Activated CD4-positive, CD25-positive, alpha-beta regulatory T cell (primary cell): ENCODE data around the gene WDR53.
"Not testable (repeated sequence)": the region's sequence is repeated elsewhere in the genome, so short reads cannot be mapped to it uniquely, and the experiment has no call there.

Experiments used
- DNase-seq, 4 experiments: peaks; one replicate each; lab custom pipeline; 2025; lab: John Stamatoyannopoulos, UW

The WDR53 gene

DNA sequence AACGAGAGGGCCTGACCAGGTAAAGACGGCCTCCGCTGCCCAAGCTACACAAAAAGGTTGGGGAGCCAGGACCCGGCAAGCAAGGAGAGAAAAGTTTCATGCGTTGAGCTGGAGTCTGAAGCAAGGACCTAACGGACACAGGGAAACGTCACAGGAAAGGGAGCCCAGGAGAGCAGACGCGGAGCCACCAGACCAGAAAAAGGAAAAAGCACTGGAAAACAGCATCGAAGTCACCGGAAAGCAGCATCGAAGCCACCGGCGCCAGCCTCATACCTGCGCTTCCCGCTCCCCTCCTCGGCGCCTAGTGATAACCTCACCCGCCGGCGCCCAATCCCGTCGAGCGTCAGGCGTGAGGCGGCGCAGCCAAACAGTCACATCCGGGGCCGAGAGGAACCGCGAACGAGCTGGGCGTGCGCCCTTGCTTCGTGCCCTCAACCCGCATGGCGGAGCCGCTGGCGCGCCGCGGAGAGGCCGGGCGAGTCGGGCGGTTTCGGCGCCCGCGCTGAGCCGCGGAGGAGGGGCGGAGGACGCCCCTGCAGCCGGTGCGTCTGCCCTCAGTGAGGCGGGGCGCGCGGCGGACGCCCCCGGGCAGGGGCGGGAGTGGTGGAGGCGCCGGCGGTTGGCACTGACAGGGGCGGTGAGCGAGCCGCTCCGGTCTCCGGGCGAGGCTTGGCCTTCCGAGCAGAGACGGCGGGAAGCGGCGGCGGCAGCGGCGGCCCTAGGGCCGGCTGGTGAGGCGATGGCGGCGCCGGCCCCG, at the start of gene WDR53, which contains the start of gene FBXO45:
WDR53 (minus strand) TSS at position 309 of the 757 bp plus-strand sequence. CDS start 7,079 bp downstream, outside the sequence.
FBXO45 (plus strand) TSS at position 415 of the 757 bp plus-strand sequence; CDS start at position 740, 325 bp downstream.
- peak; percentile 86 to 93 (median 90) for DNase-seq

DNA sequence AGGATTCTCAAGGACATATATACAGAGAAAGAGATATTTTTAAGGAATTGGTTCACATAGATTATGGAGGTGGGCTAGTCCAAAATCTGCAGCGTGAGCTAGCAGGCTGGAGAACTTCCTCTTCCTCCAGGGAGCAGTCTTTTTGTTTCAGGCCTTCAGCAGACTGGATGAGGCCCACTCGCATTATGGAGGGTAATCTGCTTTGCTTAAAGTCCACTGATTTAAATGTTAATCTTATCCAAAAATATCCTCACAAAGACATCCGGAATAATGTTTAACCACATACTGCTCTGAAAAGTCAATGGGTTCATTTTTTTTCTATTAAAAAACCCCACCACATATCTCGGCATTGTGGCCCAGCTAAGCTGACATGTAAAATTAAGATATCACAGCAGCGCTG, 48.9 kb upstream of the WDR53 start:
- DNase-seq = no peak

GRCh38 chr3:196615234-196615633, 46.9 kb upstream of the WDR53 start:
- DNase-seq = not testable (repeated sequence)

- DNase-seq = no peak
These were observed 43.6 kb upstream of the WDR53 start for GRCh38 chr3:196611761-196612483.

- DNase-seq = no peak
These were observed 41.6 kb upstream of the WDR53 start for GRCh38 chr3:196609805-196610515.

DNA sequence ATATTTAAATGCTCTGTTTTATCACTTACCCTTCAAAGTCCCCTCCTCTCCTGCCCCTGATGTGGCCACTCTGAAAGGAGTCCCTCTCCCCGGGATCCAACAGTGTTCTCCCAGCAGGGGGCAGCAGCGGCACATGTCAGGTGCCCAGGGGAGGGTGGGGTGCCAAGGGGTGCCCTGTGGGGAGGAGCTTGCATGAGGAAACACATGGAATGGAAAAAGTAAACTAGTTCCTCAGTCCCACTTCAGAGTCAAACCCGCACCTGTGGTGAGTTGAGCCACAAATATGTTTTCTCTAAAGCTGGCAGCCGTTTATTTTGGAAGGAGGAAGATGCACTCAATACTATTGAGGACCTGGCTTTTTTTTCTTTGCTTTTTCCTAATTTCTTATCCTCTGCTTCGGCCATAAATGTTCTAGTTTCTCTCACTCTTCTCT, 41.0 kb upstream of the WDR53 start:
- peak; percentile 78 to 97 (median 91) for DNase-seq

DNA sequence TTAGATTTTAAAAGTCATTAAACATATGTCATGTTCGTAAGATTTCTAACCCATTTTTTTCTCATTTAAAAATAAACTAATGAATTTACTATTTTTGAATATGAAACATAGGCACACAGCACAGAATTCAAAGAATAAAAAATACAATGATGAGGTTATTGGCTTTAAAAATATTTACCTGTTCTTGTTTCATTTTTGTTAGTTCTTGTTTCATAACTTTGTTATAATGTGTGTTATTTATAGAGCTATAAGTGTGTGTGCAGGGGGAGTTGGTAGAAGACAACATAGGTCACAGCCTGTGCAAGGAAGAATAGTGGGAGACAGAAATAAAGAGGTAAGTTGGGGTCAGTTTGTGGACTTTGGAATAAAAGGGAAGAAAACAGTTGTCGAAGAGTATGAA, 40.3 kb upstream of the WDR53 start:
- DNase-seq = no peak

- DNase-seq = peak in 2 of 4 experiments; percentile 32 to 42
These were observed 36.2 kb upstream of the WDR53 start for GRCh38 chr3:196604548-196604947.

GRCh38 chr3:196603683-196604082, 35.3 kb upstream of the WDR53 start:
- no peak for DNase-seq

DNA sequence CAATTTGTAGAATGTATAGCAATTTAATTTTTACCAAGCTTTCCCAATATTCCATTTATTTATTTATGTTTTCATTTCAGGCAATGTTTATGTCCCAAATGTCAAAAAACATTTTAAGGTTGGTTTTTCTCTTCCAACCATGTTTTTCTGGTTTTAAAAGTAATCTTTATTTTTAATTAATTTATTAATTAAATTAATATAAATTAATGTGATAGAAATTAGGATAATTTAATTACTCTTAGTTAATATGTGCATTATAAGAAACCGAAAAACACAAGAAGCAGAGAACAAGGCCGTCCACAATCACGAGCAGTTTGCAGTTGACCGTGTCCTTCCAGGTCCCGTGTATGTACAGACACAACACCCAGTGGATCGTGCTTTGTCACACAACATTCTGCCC, 34.3 kb upstream of the WDR53 start:
- no peak for DNase-seq

GRCh38 chr3:196600359-196600758, 32.0 kb upstream of the WDR53 start:
- DNase-seq = no peak

- DNase-seq = no peak
These were observed 31.4 kb upstream of the WDR53 start for GRCh38 chr3:196599734-196600128.

- DNase-seq = peak in 1 of 4 experiments; percentile 8
These were observed 29.8 kb upstream of the WDR53 start for GRCh38 chr3:196597971-196598733.

GRCh38 chr3:196596355-196596754, 28.0 kb upstream of the WDR53 start:
- DNase-seq = no peak

- DNase-seq = no peak
These were observed 21.9 kb upstream of the WDR53 start for GRCh38 chr3:196590279-196590678.

DNA sequence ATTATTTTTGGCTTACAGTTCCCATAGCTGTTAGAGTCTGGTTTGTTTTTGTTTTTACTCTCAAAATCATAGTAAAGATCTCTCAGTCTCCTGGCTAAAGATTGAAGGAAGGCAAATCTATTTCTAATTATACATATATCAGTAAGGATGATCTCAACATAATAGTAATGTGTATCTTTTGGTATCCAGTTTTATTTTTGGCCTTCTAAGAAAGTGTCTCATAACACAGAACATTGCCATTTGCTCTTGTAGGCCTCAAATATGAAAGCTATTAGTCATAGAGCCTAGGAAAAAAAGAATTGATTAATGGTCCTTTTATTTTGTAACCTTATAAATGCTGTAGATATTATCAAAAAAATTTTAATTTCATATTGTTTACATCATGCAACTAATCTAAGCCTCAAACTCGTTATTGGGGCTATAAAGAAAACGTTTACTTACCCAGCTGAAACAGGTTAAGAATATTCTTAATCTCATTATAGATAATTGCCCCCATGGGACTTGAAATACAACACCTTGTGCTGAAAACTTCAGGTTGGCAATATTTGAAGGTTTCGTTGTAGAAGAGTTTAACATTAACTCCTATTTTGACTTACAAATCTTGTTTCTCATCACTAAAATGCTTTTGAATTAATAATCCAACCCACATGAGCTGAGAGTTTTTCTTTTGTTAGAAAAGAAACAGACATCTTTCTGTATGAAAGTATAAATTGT, 16.8 kb upstream of the WDR53 start:
- DNase-seq = no peak

DNA sequence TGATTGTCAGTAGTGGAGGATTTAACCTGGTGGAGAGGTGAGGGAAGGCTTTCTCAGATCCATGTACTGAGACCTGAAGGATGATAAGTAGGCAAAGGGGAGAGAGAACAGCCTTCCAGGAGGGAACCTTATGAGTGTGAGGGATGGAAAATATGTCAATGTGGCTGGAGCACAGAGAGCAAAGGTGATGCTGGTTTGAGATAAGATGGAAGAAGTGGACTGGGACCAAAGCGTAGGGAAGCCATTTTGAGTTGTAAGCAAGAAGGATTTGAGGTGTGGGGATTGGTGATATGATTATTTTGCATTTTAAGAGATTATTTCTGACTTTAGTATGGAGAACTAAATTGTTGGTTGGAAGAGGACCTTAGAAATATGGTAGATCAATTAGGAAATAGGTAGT, 4.0 kb upstream of the WDR53 start:
- no peak for DNase-seq

DNA sequence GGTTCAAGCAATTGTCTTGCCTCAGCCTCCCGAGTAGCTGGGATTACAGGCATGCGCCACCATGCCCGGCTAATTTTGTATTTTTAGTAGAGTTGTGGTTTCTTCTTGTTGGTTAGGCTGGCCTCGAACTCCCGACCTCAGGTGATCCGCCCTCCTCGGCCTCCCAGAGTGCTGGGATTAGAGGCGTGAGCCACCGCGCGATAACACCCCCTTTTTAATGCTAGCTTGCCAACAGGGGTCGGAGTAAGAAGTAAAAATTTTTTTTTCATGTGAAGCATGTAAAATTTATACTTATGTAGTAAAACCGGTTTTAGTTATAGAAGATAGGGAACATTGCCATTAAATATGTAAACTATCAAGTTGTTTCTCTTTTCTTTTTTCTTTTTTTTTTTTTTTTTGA, 2.0 kb upstream of the WDR53 start:
- not testable (repeated sequence) for DNase-seq

GRCh38 chr3:196569003-196569516, 706 bp upstream of the WDR53 start:
- peak in 3 of 4 experiments; percentile 21 to 45 (median 32) for DNase-seq

DNA sequence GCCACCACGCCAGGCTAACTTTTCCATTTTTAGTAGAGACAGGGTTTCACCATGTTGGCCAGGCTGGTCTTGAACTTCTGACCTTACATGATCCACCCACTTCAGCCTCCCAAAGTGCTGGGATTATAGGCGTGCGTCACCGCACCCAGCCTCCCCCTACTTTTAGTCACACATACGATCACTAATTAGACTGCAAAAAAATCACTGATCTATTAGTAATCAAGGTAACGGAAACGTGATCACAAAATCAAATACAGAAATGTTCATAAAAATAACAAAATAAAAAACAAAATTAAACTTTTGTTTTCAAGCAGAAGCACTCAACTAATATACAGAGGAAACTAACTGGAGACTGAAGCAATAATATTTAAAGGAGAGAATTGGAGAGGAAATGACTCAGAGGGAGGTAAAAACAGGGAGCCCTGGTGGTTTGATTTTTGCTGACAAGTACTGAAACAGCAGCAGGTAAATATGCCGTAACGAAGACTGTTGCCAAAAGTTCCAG, 4.6 kb downstream of the WDR53 start:
- peak in 3 of 4 experiments; percentile 3 to 5 (median 4) for DNase-seq

DNA sequence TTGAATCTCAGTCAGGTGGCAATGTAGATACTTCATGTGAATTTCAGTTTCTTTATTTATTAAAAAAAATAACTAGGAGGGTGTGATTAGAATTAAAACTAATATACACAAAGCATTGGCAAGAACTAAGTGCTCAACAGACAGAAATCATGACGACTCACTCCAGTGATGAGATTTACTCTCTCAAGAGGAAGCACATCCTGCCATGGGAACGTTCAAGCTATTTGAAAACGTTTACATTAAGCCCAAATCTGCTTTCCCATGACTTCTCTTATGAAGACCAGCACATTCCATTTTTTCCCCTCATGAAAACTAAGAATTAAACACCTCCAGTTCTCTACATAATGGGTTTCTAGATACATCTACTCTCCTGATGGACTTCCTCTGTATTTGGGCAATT, 8.5 kb downstream of the WDR53 start:
- DNase-seq = no peak
